RWPE2 (cell line): ENCODE measurements around the gene ZNF138.

Experiments used
- ATAC-seq: fragments of 200-7000 bp; cut with Tn5 transposase; 3 replicates; pipeline ENCODE4 v1.9.1; 2021; ENCODE audit warnings: low read depth
- DNase-seq: peaks from one replicate; pipeline ENCODE4 v3.0.0-alpha.2; 2020; ENCODE audit warnings: low spot score
- H3K27ac ChIP-seq: fragments of 450-650 bp; 2 replicates; pipeline ENCODE4 v1.5.1; 2017; ENCODE audit warnings: mild to moderate bottlenecking; ENCODE audit not compliant: poor library complexity, severe bottlenecking
- H3K27me3 ChIP-seq: fragments of 250-450 bp; sonication (Bioruptor Pico); 2 replicates; pipeline ENCODE4 v1.5.1; 2021; ENCODE audit warnings: mild to moderate bottlenecking, moderate library complexity; ENCODE audit not compliant: insufficient read depth, poor library complexity, severe bottlenecking
- H3K36me3 ChIP-seq: fragments of 250-450 bp; sonication (Bioruptor Pico); 2 replicates; pipeline ENCODE4 v1.5.1; 2020; ENCODE audit warnings: low read depth, mild to moderate bottlenecking, moderate library complexity
- H3K4me1 ChIP-seq: fragments of 250-450 bp; sonication (Bioruptor Pico); 2 replicates; pipeline ENCODE4 v1.5.1; 2021; ENCODE audit warnings: mild to moderate bottlenecking, moderate library complexity; ENCODE audit not compliant: insufficient read depth, poor library complexity, severe bottlenecking
- H3K4me3 ChIP-seq: fragments of 250-450 bp; sonication (Bioruptor Pico); 2 replicates; pipeline ENCODE4 v1.5.1; 2021; ENCODE audit warnings: mild to moderate bottlenecking, moderate library complexity; ENCODE audit not compliant: severe bottlenecking
- H3K9me3 ChIP-seq: fragments of 250-450 bp; sonication (Bioruptor Pico); 2 replicates; pipeline ENCODE4 v1.5.1; 2021; ENCODE audit warnings: mild to moderate bottlenecking, moderate library complexity; ENCODE audit not compliant: severe bottlenecking
- CTCF ChIP-seq: fragments of 450-650 bp; IDR thresholded peaks from one replicate; pipeline ENCODE4 v1.5.1; 2017; ENCODE audit warnings: mild to moderate bottlenecking, moderate library complexity; ENCODE audit not compliant: poor library complexity, severe bottlenecking

ZNF138 gene

DNA sequence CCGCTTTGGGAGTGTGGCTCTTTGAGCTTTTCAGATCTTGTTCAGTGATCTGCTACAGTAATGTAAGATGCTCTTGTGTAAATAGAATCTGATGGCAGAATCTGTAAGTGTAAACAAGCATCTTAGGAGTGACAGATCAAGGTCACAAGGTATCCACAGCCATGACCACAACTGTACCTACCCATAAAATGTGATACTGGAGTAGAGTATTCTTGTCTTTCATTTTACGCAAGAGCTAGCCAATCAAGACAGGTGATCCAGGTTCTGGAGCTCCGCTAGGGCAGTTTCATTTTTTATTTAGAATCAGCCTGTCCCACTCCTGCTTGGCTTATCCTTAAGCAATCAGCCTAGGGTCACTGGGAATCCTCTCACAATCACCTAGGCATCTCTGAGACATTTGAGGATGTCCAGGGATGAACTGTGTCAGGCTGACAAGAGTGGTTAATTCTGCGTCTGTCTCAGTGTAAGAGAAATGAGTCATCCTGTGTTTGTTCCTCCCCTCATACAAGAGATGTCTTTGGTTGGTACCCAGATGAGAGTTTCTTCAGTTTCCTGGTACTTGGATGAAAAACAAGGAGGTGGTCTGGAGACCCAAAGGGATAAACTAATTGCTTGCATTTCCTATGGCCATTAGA lies 13.6 kb downstream of the ZNF138 start:
- DNase-seq (no peak), ATAC-seq (no peak)
- Histone ChIP-seq H3K27ac (no peak overlapping the region), H3K4me3 (no peak overlapping the region), H3K9me3 (no peaks in the 10 kb centered on the region), H3K4me1 (no peaks in the 10 kb centered on the region), H3K36me3 (peaks cover 19% of the 10 kb centered on the region), H3K27me3 (no peaks in the 10 kb centered on the region)
- no peak for TF ChIP-seq CTCF

DNA sequence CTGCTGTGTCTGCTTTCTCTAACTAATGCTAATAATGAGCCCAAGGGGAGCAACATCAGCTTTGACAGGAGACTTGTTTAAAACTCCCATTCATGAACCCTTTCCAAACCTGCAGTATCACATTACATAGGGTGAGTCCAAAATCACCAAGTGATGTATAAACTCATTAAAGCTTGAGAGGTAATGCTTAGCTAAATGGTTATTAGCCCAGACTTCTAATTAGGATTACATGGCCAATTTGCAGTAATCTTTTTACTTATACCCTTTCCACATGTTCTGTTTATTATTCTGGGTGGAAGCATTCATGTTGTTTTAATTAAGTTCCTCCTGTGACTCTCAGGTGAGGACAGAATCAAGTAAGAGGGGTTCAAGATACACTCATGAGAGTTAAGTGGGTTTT lies 17.5 kb downstream of the ZNF138 start:
- peaks cover 8% of the 10 kb centered on the region; the same call in 1 of the 2 replicates for H3K36me3 ChIP-seq
- H3K9me3 ChIP-seq, result no peaks in the 10 kb centered on the region
- no peak overlapping the region for H3K27ac ChIP-seq
- no peaks in the 10 kb centered on the region for H3K27me3 ChIP-seq
- no peak for ATAC-seq
- H3K4me3 ChIP-seq, result no peak overlapping the region
- no peaks in the 10 kb centered on the region for H3K4me1 ChIP-seq
- no peak for TF ChIP-seq CTCF
- DNase-seq, result no peak

GRCh38 chr7:64830926-64831325 lies 36.7 kb downstream of the ZNF138 start:
- DNase-seq (no peak), ATAC-seq (no peak)
- no peak overlapping the region for H3K27ac ChIP-seq
- no peak for TF ChIP-seq CTCF
- no peak overlapping the region for H3K4me3 ChIP-seq
- peaks cover 22% of the 10 kb centered on the region for H3K36me3 ChIP-seq
- H3K4me1 ChIP-seq, result no peaks in the 10 kb centered on the region
- H3K27me3 ChIP-seq, result no peaks in the 10 kb centered on the region
- H3K9me3 ChIP-seq, result peaks cover 2% of the 10 kb centered on the region

DNA sequence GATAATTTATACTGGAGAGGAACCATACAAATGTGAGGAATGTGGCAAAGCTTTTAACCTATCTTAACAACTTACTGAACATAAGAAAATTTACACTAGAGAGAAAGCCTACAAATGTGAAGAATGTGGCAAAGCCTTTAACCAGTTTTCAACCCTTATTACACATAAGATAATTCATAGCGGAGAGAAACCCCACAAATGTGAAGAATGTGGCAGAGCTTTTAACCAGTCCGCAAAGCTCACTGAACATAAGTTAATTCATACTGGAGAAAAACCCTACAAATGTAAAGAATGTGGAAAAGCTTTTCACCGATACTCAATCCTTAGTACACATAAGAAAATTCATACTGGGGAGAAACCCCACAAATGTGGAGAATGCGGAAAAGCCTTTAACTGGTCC lies 37.9 kb downstream of the ZNF138 start:
- no peak for DNase-seq

More for the DNA sequence above, 37.9 kb downstream of the ZNF138 start:
- TF ChIP-seq CTCF, result no peak
- Histone ChIP-seq H3K9me3 (peaks cover 2% of the 10 kb centered on the region), H3K36me3 (peaks cover 22% of the 10 kb centered on the region), H3K4me1 (no peaks in the 10 kb centered on the region), H3K27me3 (no peaks in the 10 kb centered on the region), H3K27ac (no peak overlapping the region), H3K4me3 (no peak overlapping the region)
- no peak for ATAC-seq
